H1 (cell line): ENCODE results near the gene GPR25. TPM values are rescaled to one million over a fixed set of nuclear protein-coding genes. Genes with fewer than 3 reads are reported as not detected.

ENCODE experiments used
- CHD7 ChIP-seq: fragments of 300-600 bp; sonication (generic); IDR thresholded peaks from 2 replicates; pipeline ENCODE4 v1.7.1; 2012; ENCODE audit warnings: low read length, moderate library complexity, mild to moderate bottlenecking, inconsistent platforms; ENCODE audit not compliant: insufficient replicate concordance
- GTF2F1 ChIP-seq: IDR thresholded peaks from 2 replicates; pipeline ENCODE4 v1.6.1; 2012; ENCODE audit warnings: low read depth, low read length, improper control_type of control experiment, borderline replicate concordance
- POLR2AphosphoS5 ChIP-seq: IDR thresholded peaks from 2 replicates; pipeline ENCODE4 v1.6.1; 2011; ENCODE audit warnings: low read depth, low read length
- SIX5 ChIP-seq: IDR thresholded peaks from 2 replicates; pipeline ENCODE4 v1.6.1; 2011; ENCODE audit warnings: mild to moderate bottlenecking, low read depth, low read length
- TBP ChIP-seq: IDR thresholded peaks from 2 replicates; pipeline ENCODE4 v1.6.1; 2011; ENCODE audit warnings: low read depth, low read length, improper control_type of control experiment
- polyA plus RNA-seq, 7 experiments: library from polyadenylated mRNA; depleted of rRNA in 3 of 7; stranded (reverse) in 5 of 7; unstranded in 2 of 7; fragments of >200 nt in 5 of 7; fragments of 200-250 nt in 2 of 7; gene quantifications; 1 replicate in 5 of 7; 2 replicates in 1 of 7; 4 replicates in 1 of 7; pipeline versions ENCODE4 v1.2.1 to v1.2.3, GENCODE V29; 2011 to 2013; ENCODE audit warnings: missing spikeins in 2 of 7, mixed read lengths in 2 of 7
- total RNA-seq: library from RNA; stranded (reverse); fragmentation: NEBNext Ultra II Directional; extraction: Animal tissue kit (Norgen Biotek cat#: 25700); gene quantifications from 2 replicates; pipeline ENCODE4 v1.2.1, GENCODE V29; 2021

The GPR25 gene
- total and polyA plus RNA-seq, 2 of the 8 experiments (the other 6 are each of a cell fraction or from before 2014, with no cell fraction given): not detected

GRCh38 chr1:200873116-200873670 is 412 bp downstream of the GPR25 start (continued):
- TF ChIP-seq CHD7: no peak
- no peak for TF ChIP-seq POLR2AphosphoS5
- no peak for TF ChIP-seq GTF2F1
- TF ChIP-seq TBP: no peak
- no peak for TF ChIP-seq SIX5
